ENCODE measurements around the gene NRDC.
"Not testable (repeated sequence)": the region's sequence is repeated elsewhere in the genome, so short reads cannot be mapped to it uniquely, and the experiment has no call there.

NRDC gene

DNA sequence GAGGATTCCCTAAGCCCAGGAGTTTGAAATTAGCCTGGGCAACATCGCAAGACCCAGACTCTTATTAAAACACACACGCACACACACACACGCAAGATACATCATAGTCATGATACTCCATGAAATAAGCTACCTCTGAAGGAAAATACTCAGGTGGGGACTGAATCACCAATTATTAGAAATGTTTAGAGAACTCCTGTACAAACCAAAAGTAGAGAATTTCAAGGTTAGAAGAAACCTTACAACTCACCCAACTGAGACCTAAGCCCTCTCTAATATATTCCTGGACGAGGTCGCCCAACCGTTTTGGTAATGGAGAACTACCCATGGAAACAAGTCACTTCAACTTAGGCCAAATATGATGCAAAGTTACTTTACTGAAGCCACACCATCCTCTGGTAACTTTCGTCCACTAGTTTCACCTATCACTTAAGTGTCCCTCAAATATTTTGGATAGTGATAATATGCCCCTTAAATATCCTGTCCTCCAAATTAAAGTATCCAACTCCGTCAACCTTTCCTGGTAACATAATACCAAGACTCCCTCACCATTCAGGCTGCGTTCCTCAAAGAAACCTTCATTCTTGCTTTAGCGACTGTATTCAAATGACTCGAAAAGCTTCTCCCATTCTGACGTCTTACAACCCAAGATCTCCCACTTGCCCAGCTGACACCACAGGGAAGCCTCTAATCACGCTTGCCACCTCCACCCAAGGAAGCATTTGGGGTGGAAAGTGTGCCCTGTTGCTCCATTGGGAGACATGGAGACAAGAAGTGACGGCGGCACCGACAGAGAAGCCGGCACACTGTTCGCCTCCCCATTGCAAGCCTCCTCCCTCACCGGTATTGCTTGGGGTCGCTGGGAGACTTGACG is 856 bp downstream of the NRDC start:
- no peak for DNase-seq

DNA sequence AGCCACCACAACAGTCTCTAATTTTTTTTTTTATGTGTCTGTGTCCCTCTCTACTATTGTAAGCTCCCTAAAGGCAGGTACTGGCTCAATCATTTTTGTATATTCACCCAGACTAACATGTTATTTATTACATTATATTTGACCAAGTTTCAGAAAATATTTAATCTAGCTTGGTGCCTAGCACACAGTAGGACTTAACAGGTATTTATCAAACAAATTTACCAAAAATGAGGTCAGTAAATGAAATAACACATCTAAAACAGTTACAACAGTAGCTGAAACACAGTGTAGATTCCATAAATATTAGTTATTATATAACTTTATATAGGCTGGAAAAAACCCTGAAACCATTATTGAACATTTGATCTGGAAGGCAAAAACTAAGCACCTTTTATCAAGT is 2.7 kb downstream of the NRDC start:
- DNase-seq: no peak

DNA sequence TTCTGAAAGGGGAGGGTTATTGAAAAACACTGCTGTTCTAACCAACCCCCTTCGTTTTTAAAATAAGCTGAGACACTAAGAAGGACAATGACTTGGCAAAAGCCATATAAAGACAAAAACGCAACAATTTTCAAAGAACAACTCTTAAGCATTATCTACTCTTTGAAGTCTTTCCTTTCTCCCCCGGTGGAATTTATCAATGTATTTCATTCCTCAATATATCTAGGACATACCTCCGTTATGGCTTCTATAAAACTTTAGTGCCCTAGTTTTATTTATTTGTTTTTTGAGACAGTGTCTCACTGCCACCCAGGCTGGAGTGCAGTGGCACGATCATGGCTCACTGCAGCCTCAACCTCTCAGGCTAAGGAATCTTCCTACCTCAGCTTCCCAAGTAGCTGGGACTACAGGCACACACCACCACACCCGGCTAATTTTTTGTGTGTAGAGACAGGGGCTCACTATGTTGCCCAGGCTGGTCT is 3.2 kb downstream of the NRDC start:
- no peak for DNase-seq

DNA sequence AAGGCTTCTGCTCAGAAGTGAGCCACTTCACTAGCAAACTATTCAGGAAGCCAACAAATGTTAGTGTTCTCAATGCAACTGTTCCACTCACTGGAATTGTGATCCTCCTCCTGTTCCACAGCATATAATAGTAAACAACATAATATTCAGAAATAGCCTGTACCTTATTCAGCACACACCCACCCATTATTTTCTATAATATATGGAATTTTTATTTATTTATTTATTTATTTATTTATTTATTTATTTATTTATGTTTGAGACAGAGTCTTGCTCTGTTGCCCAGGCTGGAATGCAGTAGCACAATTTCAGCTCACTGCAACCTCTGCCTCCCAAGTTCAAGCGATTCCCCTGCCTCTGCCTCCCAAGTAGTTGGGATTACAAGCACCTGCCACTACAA is 5.3 kb downstream of the NRDC start:
- DNase-seq: not testable (repeated sequence)

DNA sequence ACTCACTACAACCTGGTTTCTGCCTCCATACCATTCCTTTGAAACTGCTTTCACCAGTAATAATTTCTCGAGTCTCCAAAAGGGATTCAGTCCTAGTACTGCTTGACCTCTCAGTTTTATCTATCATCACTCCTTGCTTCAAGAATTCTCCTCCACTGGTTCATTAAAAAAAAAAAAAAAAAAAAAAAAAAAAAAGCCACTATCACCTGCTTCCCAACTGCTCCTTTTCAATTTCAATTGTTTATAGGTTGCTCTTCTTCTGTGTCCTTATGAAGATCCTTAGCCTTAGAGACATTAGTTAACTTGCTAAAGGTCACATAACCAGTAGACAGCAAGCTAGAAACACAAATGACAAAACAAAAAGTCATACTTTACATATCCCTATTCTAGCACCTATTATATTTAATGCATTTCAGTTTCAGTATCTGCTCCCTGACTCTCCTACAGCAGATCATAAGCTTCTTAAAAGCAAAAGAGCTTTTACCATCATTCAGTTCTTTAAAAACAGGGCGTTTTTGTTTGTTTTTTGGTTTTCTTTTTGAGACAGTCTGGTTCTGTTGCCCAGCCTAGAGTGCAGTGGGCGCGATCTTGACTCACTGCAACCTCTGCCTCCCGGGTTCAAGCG is 7.1 kb downstream of the NRDC start:
- DNase-seq: no peak

DNA sequence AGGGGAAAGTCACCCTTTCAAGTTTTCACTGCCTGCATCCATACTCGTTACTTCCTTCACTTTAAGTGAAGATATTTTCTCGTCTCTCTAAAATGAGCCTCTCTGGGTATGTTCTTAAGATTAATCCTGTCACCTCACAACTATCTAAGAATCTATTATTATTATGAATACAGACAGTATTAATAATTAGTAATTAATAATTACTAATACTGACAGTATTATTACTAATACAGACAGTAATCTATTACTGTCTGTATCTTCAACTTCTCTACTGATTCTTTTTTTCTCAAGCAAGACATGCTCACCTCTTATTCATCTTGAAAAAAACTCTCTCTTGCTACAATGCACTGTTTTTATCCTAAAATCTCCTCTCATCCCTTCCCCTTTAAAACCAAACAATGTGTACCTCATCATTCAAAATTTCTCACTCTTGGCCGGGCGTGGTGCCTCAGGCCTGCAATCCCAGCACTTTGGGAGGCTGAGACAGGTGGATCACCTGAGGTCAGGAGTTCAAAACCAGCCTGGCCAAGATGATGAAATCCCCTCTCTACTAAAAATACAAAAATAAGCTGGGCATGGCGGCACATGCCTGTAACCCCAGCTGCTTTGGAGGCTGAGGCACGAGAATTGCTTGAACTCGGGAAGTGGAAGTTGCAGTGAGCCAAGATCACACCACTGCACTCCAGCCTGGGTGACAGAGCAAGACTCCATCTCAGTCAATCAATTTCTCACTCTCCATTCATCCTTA is 7.8 kb downstream of the NRDC start:
- no peak for DNase-seq

DNA sequence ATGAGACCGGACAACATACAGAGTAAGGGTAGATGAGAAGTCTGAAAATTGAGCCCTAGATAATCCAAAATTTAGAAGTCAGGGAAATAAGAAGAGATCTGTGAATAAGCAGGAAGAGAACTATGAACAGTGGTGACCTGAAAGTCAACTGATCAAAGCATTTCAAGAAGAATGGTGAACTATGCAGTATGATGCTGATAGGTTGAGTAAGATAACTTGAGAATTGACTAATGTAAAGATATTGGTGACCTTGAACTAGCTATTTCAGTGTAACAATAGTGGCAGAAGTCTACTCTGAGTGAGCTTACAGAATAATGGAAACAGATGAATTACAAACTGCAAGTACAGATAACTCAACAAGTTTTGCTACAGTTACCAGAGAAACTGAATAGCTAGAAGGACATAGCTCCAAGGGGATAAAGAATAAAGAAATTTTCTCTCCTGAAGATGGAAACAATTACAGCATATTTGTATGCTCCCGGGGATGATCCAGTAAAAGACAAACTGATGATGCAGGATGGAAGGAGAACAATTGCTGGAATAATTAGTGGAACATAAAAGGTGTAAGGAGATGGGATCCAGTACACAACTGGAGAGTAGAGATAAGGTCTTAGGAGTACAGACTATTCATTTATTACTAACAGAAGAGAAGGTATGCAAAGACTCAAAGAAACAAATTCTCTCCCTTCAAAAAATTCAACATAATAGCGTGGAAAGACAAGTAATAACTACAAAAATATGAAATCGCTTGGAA is 10.9 kb downstream of the NRDC start:
- DNase-seq: no peak

DNA sequence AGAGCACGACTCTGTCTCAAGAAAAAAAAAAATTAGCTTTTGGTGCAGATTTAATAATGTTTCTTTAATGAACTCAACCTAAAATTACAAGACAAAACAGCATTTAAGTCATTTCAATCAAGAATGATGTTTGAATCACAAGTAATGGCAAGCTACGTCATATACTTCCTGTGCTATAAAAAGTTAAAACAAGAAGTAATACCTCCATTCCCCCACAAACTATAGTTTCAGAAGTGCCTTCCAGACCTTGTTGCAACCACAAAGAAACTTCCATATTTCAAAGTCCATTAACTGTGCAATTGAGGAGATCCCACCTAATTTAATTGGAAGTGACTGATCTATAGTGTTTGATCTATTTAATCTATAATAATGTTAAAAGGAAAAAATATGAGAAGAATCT is 15.1 kb downstream of the NRDC start:
- DNase-seq: no peak

DNA sequence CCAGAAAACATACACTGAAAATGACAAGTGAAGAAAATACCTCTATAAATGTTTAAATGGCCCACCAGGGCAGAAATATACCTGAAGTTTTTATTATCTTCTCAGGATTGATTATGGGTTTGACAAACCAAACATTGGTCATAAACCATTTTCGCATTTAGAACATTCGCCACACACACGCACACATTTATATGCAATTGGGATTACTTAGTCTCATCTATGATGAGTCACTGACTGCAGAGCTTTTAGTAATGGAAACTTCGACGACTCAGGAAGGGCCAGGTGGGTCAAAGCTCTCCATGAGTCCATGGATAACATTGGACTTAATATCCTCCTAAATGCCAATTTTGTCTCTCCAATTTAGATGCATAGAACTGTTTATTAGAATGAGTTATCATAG is 16.9 kb downstream of the NRDC start:
- DNase-seq: no peak

DNA sequence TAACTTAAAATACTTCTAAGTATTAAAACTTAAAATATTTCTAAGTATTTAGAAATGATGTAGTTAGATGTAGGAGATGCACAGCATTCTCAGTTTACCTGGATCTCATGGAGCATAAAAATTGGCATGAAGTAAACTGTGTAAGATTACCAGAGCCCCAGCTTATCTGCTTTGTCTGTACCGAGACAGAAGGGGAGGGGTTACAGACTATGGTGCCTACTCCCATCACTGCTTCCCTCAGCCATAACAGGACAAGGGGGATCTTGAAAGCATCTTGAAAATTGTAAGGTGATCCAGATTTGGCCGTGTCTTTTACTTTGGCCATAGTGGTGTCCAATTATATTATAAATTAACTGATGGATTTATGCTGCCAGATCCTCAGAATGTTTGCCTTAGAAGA is 18.8 kb downstream of the NRDC start:
- no peak for DNase-seq

DNA sequence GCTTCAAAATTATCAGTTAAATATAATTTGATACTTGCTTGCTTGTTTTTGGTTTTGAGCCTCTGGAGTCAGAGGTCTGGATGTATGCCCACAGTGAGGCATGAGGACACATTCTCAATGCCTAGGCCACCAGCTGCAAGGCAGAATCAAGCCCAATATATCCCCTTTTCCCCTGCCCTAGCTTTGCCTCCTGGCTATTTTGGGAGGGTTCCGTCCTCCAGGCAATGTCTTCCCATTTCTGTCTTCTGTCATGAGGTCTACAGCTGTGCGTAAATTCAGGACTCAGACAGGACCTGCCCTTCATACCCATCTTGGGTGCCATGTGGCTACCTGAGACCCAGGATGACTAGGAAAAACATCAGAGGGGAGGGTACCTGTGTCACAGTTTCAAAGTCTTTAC is 19.2 kb downstream of the NRDC start:
- DNase-seq: no peak

DNA sequence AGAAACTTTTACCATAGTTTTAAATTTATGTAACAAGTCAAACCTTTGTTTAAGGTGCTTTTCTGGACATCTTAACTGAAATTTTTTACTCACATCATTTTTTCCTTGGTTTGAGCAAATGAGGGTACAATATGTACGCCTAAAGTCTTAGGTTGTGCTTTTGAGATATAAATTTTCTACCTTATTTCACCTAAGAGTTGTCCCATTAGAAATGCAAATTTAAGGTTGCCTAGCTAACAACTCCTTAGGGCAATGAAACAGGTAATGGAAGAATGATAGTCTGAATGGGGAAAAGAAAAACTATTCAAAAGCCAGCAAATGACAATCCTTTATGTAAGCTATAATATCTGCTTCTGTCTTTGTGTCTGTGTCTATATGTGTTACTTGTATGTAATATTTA is 19.6 kb downstream of the NRDC start:
- no peak for DNase-seq

DNA sequence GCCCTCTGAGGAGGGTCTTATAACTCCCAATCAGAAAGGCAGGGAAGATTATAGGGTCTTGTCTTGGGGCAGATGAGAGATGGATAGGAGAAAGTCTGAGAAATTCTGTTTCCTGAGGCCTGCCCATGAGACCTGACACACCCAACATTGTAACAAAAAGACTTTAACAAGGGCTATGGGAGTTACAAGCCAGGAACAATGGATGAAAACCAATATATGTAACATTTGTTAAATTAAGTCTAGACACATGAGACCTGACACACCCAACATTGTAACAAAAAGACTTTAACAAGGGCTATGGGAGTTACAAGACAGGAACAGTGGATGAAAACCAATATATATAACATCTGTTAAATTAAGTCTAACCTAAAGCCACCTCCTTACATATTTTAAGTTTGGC is 21.8 kb downstream of the NRDC start:
- DNase-seq: no peak

DNA sequence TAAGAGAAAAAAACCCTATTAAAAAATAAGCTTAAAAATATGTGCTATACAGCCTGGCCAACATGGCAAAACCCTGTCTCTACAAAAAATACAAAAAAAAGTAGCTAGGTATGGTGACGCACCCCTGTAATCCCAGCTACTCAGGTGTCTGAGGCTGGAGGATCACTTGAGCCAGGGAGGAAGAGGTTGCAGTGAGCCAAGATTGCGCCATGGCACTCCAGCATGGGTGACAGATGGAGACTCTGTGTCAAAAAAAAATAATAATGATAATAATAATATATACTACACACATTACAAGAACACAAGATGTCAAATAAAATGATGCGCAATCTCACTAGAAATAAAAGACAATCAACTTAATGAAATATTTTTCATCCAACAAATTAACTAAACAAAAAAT is 22.9 kb downstream of the NRDC start:
- no peak for DNase-seq

DNA sequence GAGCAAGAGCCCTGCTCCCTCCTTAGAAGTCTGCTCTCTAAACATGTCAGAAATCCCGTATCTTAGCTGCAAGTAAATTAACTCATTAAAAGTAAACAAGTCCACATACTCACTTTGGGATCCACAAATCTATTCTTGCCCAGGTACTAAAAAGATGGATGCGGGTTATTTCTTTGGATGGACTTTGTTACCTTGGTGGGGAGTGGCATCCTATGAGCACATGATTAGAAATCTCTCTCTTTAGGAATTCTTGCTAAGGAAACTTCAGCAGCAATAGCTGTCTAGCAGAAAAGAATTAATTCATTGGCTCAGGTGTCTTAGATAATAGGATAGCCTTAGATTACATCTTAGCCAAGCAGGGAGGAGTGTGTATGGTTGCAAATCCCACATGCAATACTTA is 25.2 kb downstream of the NRDC start:
- DNase-seq: no peak

DNA sequence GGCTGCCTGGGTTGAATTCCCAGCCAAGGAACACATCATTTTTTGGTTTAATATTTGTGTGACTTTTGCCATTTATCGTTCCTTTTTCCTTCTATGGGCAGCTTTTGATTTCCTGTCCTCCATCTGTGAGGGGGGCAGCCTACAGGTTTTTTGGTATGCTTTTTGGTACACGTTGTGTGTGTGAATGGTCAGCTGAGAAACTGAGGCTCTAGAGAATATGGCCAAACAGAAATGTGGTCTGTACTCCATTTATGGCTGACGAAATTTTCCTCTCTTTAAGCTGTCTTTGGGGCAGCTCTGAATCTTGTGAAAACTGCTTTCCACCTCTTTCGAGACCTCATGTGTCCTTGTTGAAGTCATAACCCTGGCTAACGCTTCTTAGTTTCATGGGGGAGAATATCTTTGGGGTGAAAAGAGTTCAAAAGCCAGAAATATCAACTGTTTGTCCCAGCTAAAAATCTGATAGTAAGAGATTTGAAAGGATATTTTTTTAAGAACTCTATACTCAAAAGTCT is 26.6 kb downstream of the NRDC start:
- no peak for DNase-seq

DNA sequence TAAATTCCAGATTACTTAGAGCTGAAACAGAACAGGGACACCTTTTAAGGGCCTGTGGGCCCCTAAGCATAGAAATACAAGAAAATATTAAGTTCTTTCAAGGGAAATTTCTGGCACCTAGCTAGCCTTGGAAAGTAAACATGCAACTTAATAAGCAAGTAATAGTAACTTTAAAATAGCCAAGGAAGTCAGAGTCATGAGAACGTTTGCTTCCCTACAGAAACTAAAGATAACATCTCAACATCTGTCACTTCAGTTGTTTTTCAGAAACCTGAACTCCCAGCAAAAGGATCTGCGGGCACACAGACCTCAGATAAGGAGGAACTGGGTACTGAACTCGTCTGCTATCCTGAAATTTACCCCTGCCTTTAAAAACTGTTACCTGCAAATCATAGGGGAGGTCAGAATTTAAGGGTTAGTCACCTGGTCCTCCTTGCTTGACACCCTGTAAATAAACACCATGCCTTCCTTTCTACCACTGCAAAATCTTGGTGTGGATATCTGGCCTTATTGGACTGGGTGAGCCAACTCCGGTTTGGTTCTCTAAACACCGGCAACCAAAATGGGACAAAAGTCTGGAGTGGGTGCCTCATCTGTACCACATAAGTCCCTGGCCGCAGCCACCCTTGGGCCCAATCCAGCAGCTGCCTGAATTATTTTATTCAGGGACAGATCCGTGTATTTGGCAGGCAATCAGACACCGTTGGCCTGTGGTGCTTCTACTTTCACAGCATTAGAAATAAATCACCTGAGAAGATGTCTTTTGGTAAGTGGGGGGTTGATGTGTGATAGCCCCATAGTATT is 27.9 kb downstream of the NRDC start:
- DNase-seq: no peak

DNA sequence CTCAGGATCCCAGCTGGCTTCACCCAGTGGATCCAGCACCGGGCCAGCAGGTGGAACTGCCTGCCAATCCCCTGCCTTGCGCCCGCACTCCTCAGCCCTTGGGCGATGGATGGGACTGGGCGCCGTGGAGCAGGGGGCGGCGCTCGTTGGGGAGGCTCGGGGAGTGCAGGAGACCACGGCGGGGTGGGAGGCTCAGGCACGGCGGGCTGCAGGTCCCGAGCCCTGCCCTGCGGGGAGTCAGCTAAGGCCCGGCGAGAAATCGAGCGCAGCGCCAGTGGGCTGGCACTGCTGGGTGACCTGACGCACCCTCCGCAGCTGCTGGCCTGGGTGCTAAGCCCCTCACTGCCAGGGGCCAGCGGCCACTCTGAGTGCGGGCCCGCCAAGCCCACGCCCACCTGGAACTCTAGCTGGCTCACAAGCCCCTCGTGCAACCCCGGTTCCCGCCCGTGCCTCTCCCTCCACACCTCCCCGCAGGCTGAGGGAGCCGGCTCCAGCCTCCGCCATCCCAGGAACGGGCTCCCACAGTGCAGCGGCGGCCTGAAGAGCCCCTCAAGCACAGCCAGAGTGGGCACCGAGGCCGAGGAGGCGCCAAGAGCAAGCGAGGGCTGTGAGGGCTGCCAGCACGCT is 31.1 kb downstream of the NRDC start:
- DNase-seq: no peak

DNA sequence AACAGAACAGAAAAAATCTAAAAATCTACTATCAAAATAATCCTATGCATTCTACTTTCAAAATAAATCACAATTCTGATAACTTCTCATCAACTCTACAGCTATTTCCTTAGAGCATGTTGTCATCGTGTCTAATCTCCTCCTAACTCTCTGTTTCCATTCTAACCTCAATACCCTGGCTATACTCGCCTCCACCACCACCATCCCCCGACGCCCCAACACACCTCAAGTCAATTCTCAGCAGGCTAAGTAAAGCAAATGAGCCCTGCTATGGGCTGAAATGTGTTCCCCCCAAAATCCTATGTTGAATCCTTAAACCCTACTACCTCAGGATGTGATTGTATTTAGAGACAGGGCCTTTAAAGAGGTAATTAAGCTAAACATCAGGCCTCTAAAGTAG is 34.6 kb downstream of the NRDC start:
- no peak for DNase-seq

DNA sequence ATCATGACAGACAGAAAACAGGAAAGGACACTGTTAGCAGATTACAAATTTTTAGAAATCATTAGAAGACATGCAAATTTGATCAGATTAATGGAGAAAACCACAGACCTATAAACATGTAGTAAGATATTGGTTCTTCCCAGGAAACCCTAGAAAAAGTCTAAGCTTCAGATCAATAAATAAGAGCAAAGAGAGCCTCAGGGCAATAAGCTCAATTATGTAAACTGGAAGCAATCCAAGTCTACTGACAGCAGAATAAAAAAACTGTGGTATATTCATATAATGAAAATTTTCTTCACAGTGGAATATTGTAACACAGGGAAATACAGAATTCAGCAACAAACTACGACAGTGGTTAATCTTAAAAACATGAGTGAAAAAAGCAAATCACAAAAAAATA is 36.3 kb downstream of the NRDC start:
- DNase-seq: no peak

DNA sequence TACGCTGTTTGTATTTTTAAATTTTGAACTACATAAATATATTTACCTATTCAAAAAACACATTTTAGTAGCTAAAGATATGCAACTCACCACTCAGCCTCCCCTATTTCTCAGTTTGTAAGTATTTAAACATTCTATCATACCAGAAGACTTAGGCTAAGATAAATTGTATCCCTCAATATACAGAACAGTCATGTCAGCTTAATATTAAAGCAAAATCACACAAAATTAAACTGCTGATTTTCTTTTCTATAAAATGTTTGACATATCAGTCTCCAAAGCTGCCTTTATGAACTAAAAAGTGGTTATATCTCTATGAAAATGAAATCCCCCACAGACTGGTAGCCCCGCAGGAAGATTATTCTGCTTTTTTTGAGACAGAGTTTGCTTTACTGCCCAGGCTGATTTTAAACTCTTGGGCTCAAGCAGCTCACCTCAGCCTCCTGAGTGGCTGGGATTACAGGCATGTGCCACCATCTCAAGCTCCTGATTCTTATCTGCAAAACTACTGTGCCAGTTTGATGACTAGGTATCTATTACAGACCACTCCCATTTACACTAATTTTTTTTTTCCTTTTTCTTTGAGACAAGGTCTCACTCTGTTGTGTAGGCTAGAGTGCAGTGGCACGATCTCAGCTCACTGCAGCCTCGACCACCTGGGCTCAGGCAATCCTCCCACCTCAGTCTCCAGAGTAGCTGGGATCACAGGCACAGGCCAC is 37.6 kb downstream of the NRDC start:
- no peak for DNase-seq

Data from cortex of kidney (tissue), 1 donor.